Cardiac fibroblast (primary cell): ENCODE data around the gene MAOB.

Experiments used
- DNase-seq, 2 donors: peaks; one replicate each; pipeline versions ENCODE4 v3.0.0 to v3.0.0-alpha.2; 2010; ENCODE audit warnings: low read depth in 2 of 2
- H3K4me3 ChIP-seq, 2 donors: replicated peaks in 1 of 2; 1 replicate in 1 of 2; 2 replicates in 1 of 2; pipeline ENCODE4 v1.5.1; 2011; ENCODE audit warnings: low read depth in 2 of 2, low read length in 2 of 2, mild to moderate bottlenecking in 2 of 2, moderate library complexity in 1 of 2
- TF ChIP-seq, protein P1 (sequence below): IDR thresholded peaks from one replicate; pipeline ENCODE4 v1.5.1; 2011; ENCODE audit warnings: low read depth, mild to moderate bottlenecking, low read length, inconsistent platforms

Gene MAOB

DNA sequence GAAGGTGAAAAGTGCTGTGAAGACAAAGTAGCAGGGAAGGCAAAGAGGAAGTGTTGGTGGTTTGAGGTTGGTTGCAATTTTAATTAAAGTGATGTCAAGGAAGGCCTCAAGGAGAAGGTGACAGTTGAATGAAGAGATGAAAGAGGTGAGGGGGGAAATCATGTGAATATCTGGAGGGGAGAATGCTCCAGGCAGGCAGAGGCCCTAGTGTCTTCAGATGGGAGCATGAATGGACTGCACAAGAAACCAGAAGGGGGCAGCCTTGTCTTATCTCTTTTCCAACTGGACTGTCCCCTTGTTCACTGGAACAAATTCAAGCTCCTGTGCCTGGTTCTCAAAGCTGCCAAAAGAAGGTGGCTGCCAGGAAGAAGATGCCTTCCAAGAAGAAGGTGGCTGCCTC, 68.4 kb downstream of the MAOB start:
- no peak overlapping the region for H3K4me3 ChIP-seq
- TF ChIP-seq, protein P1, sequence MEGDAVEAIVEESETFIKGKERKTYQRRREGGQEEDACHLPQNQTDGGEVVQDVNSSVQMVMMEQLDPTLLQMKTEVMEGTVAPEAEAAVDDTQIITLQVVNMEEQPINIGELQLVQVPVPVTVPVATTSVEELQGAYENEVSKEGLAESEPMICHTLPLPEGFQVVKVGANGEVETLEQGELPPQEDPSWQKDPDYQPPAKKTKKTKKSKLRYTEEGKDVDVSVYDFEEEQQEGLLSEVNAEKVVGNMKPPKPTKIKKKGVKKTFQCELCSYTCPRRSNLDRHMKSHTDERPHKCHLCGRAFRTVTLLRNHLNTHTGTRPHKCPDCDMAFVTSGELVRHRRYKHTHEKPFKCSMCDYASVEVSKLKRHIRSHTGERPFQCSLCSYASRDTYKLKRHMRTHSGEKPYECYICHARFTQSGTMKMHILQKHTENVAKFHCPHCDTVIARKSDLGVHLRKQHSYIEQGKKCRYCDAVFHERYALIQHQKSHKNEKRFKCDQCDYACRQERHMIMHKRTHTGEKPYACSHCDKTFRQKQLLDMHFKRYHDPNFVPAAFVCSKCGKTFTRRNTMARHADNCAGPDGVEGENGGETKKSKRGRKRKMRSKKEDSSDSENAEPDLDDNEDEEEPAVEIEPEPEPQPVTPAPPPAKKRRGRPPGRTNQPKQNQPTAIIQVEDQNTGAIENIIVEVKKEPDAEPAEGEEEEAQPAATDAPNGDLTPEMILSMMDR: no peak
- peak in 1 of 2 donors; percentile 11 for DNase-seq

DNA sequence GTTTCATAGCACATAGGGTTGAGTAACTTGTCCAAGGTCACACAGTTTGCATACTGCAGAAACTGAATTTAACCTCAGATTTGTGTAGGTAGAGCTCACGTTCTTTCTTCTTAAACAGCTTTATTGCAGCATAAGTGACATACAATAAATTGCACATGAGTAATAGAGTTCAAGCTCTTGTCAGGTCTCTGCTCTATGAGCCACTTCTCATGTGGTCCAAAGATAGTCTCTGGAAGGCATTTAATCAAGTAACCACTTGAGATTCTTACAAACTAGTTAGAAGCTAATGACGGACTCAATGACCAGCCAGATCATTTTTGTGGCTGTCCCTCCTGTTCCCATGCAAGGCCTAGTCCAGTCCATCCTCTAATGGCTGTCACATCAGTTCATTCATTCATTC, 68.9 kb downstream of the MAOB start:
- DNase-seq: peak in 1 of 2 donors; percentile 6
- TF ChIP-seq, protein P1: no peak

DNA sequence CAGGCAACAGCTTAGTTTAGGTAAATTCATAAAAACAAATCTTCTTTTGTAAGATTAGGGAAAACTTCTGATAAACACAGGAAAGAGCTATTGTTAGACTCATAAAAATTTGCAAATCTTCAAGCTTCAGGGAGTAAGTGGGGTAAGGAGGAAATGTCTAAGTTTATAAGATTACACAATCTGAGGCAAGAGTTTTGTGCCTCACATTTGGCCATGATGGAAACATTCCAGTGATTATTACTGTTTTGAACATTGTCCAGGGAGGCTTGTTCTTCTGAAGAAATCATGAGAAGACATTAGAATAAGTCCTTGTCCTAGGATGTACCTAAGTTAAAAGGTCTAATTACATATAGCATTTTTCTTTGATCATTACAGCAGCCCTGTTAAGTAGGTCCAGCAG, 72.8 kb downstream of the MAOB start:
- TF ChIP-seq, protein P1: no peak
- H3K4me3 ChIP-seq: no peak overlapping the region
- DNase-seq: peak; percentile 59 to 83

More for the DNA sequence above, 68.9 kb downstream of the MAOB start:
- no peak overlapping the region for H3K4me3 ChIP-seq

DNA sequence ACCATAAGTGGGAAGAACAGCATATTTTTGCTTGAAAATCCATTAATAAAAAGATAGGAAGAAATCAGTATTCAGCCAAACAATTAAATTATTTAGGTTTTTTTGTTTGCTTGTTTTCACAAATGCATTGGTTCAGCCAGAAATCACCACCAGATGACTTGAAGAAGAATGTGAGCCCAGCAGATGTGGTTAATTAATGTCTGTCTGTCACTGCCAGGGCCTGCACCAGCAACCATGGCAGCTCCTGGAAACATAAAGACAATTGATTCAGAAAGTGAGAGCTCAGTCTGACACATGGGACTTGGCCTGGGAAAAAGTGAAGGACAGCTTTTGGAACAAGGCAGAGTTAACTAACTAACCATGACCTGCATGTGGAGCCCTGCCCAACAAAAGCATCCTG, 74.0 kb downstream of the MAOB start:
- peak in 1 of 2 donors; percentile 5 for DNase-seq
- TF ChIP-seq, protein P1: no peak
- H3K4me3 ChIP-seq: no peak overlapping the region

DNA sequence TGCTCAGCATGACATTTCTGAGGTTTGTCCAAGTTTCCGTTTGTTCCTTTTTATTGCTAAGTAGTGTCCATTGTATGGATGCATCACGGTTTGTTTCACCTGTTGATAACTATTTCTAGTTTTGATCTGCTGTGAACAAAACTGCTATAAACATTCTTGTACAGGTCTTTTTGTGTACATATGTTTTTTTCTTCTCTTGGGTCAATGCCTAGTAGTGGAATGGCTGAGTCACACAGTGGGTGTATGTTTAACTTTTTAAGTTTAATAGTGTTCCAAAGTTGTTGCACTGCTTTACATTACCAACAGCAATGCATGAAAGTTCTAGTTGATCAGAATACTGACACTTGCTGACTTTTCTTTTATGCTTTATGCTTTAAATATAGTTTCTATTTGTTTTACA, 76.7 kb downstream of the MAOB start:
- no peak overlapping the region for H3K4me3 ChIP-seq
- DNase-seq: peak in 1 of 2 donors; percentile 11
- TF ChIP-seq, protein P1: no peak

DNA sequence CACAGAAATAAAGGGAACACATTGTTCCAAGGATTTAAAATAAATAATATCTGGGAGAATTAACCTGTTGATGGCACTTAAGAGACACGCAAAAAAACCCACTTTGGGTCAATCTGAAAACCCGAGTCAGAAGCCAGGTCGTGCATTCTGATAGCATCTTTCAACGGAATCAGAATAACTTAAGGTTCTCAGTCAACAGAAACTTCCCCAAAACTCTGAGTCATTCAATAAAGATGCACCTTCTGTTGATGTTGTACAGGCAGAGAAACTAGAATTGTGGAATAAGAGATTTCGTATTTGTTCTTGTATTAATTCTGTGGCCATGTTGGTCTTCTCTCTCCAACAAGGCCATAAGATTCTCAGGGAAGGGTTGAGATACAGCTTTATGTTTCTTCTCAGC, 78.2 kb downstream of the MAOB start:
- TF ChIP-seq, protein P1: no peak
- H3K4me3 ChIP-seq: no peak overlapping the region
- DNase-seq: no peak

DNA sequence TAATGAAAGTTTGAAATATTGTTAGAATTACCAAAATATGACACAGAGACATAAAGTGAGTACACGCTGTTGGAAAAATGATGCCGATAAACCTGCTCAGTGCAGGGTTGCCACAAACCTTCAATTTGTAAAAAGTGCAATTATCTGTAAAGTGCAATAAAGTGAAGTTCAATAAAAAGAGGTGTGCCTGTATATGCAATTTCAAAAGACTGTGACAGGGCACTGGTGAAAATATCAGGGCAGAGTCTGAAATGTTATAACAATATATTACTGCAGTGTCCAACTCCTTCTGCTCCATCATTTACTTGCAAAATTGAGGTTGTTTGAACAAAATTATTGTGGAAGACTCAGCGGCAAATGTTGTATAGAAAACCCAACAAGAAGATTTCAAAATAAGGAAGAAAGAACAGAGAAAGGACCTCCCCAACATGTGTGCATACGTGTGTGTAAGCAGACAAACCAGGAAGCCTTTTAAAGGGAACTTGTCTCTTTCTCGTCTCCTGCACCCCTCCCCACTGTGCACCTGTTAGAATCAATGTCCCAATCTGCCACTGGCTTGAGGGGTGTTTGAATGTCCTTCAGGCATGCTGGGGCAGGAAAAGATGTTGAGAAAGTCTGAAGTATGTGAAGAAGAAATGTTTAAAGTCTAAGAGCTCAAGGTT, 96.2 kb downstream of the MAOB start:
- TF ChIP-seq, protein P1: no peak
- DNase-seq: no peak
- H3K4me3 ChIP-seq: no peak overlapping the region
